ENCODE data around the gene ADCY4. TPM values are rescaled to one million over a fixed set of nuclear protein-coding genes. Genes with fewer than 3 reads are reported as not detected.

ADCY4 gene
- total RNA-seq, 1 donor from 2014 or later: 8.0 TPM

- no peak for TF ChIP-seq CTCF (conservative IDR thresholded peaks at IDR 0.05; ENCODE audit: low read depth, low read length)
- no peak overlapping the region for H3K4me3 ChIP-seq (ENCODE audit: low read depth, low read length)
- DNase-seq (ENCODE audit: low read depth): no peak
Observed at GRCh38 chr14:24369907-24370687, 35.2 kb upstream of the ADCY4 start.

- no peak overlapping the region for H3K4me3 ChIP-seq (ENCODE audit: low read depth, low read length)
- TF ChIP-seq CTCF (conservative IDR thresholded peaks at IDR 0.05; ENCODE audit: low read depth, low read length): no peak
- no peak for DNase-seq (ENCODE audit: low read depth)
Observed at GRCh38 chr14:24369463-24369862, 34.6 kb upstream of the ADCY4 start.

GRCh38 chr14:24368562-24369252 is 33.8 kb upstream of the ADCY4 start:
- no peak for TF ChIP-seq CTCF (conservative IDR thresholded peaks at IDR 0.05; ENCODE audit: low read depth, low read length)
- H3K4me3 ChIP-seq (ENCODE audit: low read depth, low read length): peak overlapping the region; percentile 76
- no peak for DNase-seq (ENCODE audit: low read depth)

GRCh38 chr14:24368212-24368561 is 33.3 kb upstream of the ADCY4 start:
- TF ChIP-seq CTCF (conservative IDR thresholded peaks at IDR 0.05; ENCODE audit: low read depth, low read length): no peak
- peak overlapping the region; percentile 76 for H3K4me3 ChIP-seq (ENCODE audit: low read depth, low read length)
- no peak for DNase-seq (ENCODE audit: low read depth)

GRCh38 chr14:24367514-24368211 is 32.8 kb upstream of the ADCY4 start, which contains the start of gene NFATC4:
TSS of gene NFATC4 (plus strand) at chr14:24368184. CDS start at chr14:24368341, 157 bp downstream.
- no peak for TF ChIP-seq CTCF (conservative IDR thresholded peaks at IDR 0.05; ENCODE audit: low read depth, low read length)
- H3K4me3 ChIP-seq (ENCODE audit: low read depth, low read length): peak within 1 kb of the TSS; percentile 76
- no peak for DNase-seq (ENCODE audit: low read depth)

- DNase-seq (ENCODE audit: low read depth): no peak
- TF ChIP-seq CTCF (conservative IDR thresholded peaks at IDR 0.05; ENCODE audit: low read depth, low read length): no peak
- peak overlapping the region; percentile 76 for H3K4me3 ChIP-seq (ENCODE audit: low read depth, low read length)
Observed at GRCh38 chr14:24366721-24367513, 32.0 kb upstream of the ADCY4 start.

All from epithelial cell of proximal tubule (primary cell).